ENCODE results near the gene PHLPP1. TPM values are rescaled to one million over a fixed set of nuclear protein-coding genes. Genes with fewer than 3 reads are reported as not detected.

Gene PHLPP1
- total RNA-seq, 1 donor from 2014 or later: 4.8 TPM

GRCh38 chr18:62832282-62832681 is 116.9 kb downstream of the PHLPP1 start:
- no peak for DNase-seq (ENCODE audit: low spot score)
- intact Hi-C loops (cut with DNase I): no loop called here

GRCh38 chr18:62833494-62833893 is 118.2 kb downstream of the PHLPP1 start:
- intact Hi-C loops (cut with DNase I): no loop called here
- no peak for DNase-seq (ENCODE audit: low spot score)

GRCh38 chr18:62834715-62835114 is 119.4 kb downstream of the PHLPP1 start:
- no peak for DNase-seq (ENCODE audit: low spot score)
- intact Hi-C loops (cut with DNase I): no loop called here

GRCh38 chr18:62837011-62837410 is 121.7 kb downstream of the PHLPP1 start:
- intact Hi-C loops (cut with DNase I): no loop called here
- DNase-seq (ENCODE audit: low spot score): no peak

- intact Hi-C loops (cut with DNase I): no loop called here
- DNase-seq (ENCODE audit: low spot score): no peak
Measured at GRCh38 chr18:62838475-62839098, 123.2 kb downstream of the PHLPP1 start.

- intact Hi-C loops (cut with DNase I): no loop called here
- DNase-seq (ENCODE audit: low spot score): no peak
Measured at GRCh38 chr18:62839874-62840713, 124.8 kb downstream of the PHLPP1 start.

GRCh38 chr18:62841405-62841804 is 126.1 kb downstream of the PHLPP1 start:
- DNase-seq (ENCODE audit: low spot score): no peak
- intact Hi-C loops (cut with DNase I): no loop called here

GRCh38 chr18:62842898-62843297 is 127.6 kb downstream of the PHLPP1 start:
- intact Hi-C loops (cut with DNase I): no loop called here
- DNase-seq (ENCODE audit: low spot score): no peak

- intact Hi-C loops (cut with DNase I): no loop called here
- no peak for DNase-seq (ENCODE audit: low spot score)
Measured at GRCh38 chr18:62844850-62845643, 129.7 kb downstream of the PHLPP1 start.

GRCh38 chr18:62846313-62846712 is 131.0 kb downstream of the PHLPP1 start:
- intact Hi-C loops (cut with DNase I): no loop called here
- no peak for DNase-seq (ENCODE audit: low spot score)

- intact Hi-C loops (cut with DNase I): no loop called here
- no peak for DNase-seq (ENCODE audit: low spot score)
Measured at GRCh38 chr18:62847081-62847480, 131.7 kb downstream of the PHLPP1 start.

- intact Hi-C loops (cut with DNase I): no loop called here
- no peak for DNase-seq (ENCODE audit: low spot score)
Measured at GRCh38 chr18:62848946-62849345, 133.6 kb downstream of the PHLPP1 start.

GRCh38 chr18:62850619-62851306 is 135.4 kb downstream of the PHLPP1 start:
- DNase-seq (ENCODE audit: low spot score): no peak
- intact Hi-C loops (cut with DNase I): loop anchor here (5.0 kb wide), 1 partner anchor 133 kb away; the partner anchor contains the start of gene PHLPP1

GRCh38 chr18:62852851-62853250 is 137.5 kb downstream of the PHLPP1 start:
- DNase-seq (ENCODE audit: low spot score): no peak
- intact Hi-C loops (cut with DNase I): loop anchor here (5.0 kb wide), 1 partner anchor 136 kb away; the partner anchor contains the start of gene PHLPP1

GRCh38 chr18:62856294-62856693 is 141.0 kb downstream of the PHLPP1 start:
- intact Hi-C loops (cut with DNase I): no loop called here
- no peak for DNase-seq (ENCODE audit: low spot score)

- intact Hi-C loops (cut with DNase I): no loop called here
- DNase-seq (ENCODE audit: low spot score): no peak
Measured at GRCh38 chr18:62857263-62857976, 142.1 kb downstream of the PHLPP1 start.

GRCh38 chr18:62860062-62860461 is 144.7 kb downstream of the PHLPP1 start:
- intact Hi-C loops (cut with DNase I): no loop called here
- no peak for DNase-seq (ENCODE audit: low spot score)

- no peak for DNase-seq (ENCODE audit: low spot score)
- intact Hi-C loops (cut with DNase I): no loop called here
Measured at GRCh38 chr18:62862466-62862865, 147.1 kb downstream of the PHLPP1 start.

- intact Hi-C loops (cut with DNase I): no loop called here
- DNase-seq (ENCODE audit: low spot score): no peak
Measured at GRCh38 chr18:62863579-62864001, 148.2 kb downstream of the PHLPP1 start.
